Panc1 (cell line): ENCODE measurements around the gene TGFBR1. TPM values are rescaled to one million over a fixed set of nuclear protein-coding genes. Genes with fewer than 3 reads are reported as not detected.

Source experiments
- ATAC-seq: fragments of 200-7000 bp; cut with Tn5 transposase; 2 replicates; pipeline ENCODE4 v1.9.1; 2020; ENCODE audit warnings: mild to moderate bottlenecking, moderate library complexity
- Bru-seq: library from RNA; stranded (reverse); fragments of 400-500 nt; gene quantifications from one replicate; lab custom pipeline; 2021; lab: Mats Ljungman, UMichigan
- BruChase-seq, 2 experiments: library from RNA; stranded (reverse); fragments of 400-500 nt; gene quantifications; one replicate each; lab custom pipeline; 2021; lab: Mats Ljungman, UMichigan
- BruUV-seq: library from RNA; stranded (reverse); fragments of 400-500 nt; replicated peaks from 2 replicates; lab custom pipeline; 2021; lab: Mats Ljungman, UMichigan
- CTCF ChIA-PET: fragments of 300-600 bp; sonication (Branson Sonifier 250); formaldehyde crosslinking; loops from one replicate; lab custom pipeline; 2022; ENCODE audit warnings: antibody characterized with exemption; lab: Charles Lee
- POLR2A ChIA-PET: fragments of 300-600 bp; sonication (Branson Sonifier 250); formaldehyde crosslinking; loops from one replicate; lab custom pipeline; 2022; ENCODE audit warnings: antibody characterized with exemption; lab: Charles Lee
- DNase-seq: peaks from one replicate; pipeline ENCODE4 v3.0.0-alpha.2; 2010; ENCODE audit warnings: low read depth, low spot score
- H3K27ac ChIP-seq: 2 replicates; pipeline ENCODE4 v1.5.1; 2011; ENCODE audit warnings: mild to moderate bottlenecking, low read length, inconsistent platforms
- H3K27me3 ChIP-seq: fragments of 200-500 bp; sonication (Bioruptor generic); 2 replicates; pipeline ENCODE4 v1.6.0; 2014; ENCODE audit warnings: low read length, inconsistent platforms; ENCODE audit not compliant: control insufficient read depth, insufficient read depth
- H3K36me3 ChIP-seq: fragments of 200-500 bp; sonication (Bioruptor generic); 2 replicates; pipeline ENCODE4 v1.5.1; 2014; ENCODE audit warnings: inconsistent platforms, mild to moderate bottlenecking, low read length, moderate library complexity; ENCODE audit not compliant: control insufficient read depth, insufficient read depth
- H3K4me1 ChIP-seq: 2 replicates; pipeline ENCODE4 v1.5.1; 2011; ENCODE audit warnings: inconsistent platforms, mild to moderate bottlenecking, low read length, moderate library complexity; ENCODE audit not compliant: control insufficient read depth, insufficient read depth
- H3K4me3 ChIP-seq, 2 experiments: 2 replicates each; pipeline ENCODE4 v1.5.1; 2011 to 2012; ENCODE audit warnings: low read depth in 2 of 2, low read length in 2 of 2, mild to moderate bottlenecking in 2 of 2, inconsistent platforms in 1 of 2, moderate library complexity in 1 of 2
- H3K9me3 ChIP-seq: fragments of 200-500 bp; sonication (Bioruptor generic); 2 replicates; pipeline ENCODE4 v1.5.1; 2014; ENCODE audit warnings: low read depth, mild to moderate bottlenecking, inconsistent platforms, low read length, moderate library complexity; ENCODE audit not compliant: control insufficient read depth, insufficient read depth
- POLR2AphosphoS5 ChIP-seq: IDR thresholded peaks from 2 replicates; pipeline ENCODE4 v1.6.1; 2012; ENCODE audit warnings: mild to moderate bottlenecking, low read depth, low read length, moderate library complexity
- SIN3A ChIP-seq: IDR thresholded peaks from 2 replicates; pipeline ENCODE4 v1.6.1; 2012; ENCODE audit warnings: low read depth, mild to moderate bottlenecking, low read length, moderate library complexity, borderline replicate concordance; ENCODE audit not compliant: insufficient read depth
- TCF7L2 ChIP-seq: IDR thresholded peaks from 2 replicates; pipeline ENCODE4 v1.6.1; 2011; ENCODE audit warnings: mild to moderate bottlenecking, low read depth, low read length, inconsistent platforms
- in situ Hi-C: cut with HindIII; loops from 2 replicates; pipeline ENCODE4 v1.10.0; 2016; ENCODE audit warnings: low sequenced_read_pairs, low pct_unique_long_range_greater_than_20kb
- intact Hi-C: fragments of 100-400 bp; cut with micrococcal nuclease; formaldehyde crosslinking; loops from one replicate; pipeline ENCODE4 v1.10.0; 2022; ENCODE audit not compliant: unreplicated experiment
- long read RNA-seq: library from polyadenylated mRNA; unstranded; transcript quantifications from one replicate; pipeline ENCODE4 v2.0.0, GENCODE V29; 2021; ENCODE audit not compliant: unreplicated experiment
- polyA plus RNA-seq: library from polyadenylated mRNA; unstranded; fragments of >200 nt; gene quantifications from one replicate; pipeline ENCODE4 v1.2.1, GENCODE V29; 2012; ENCODE audit warnings: missing spikeins; ENCODE audit not compliant: insufficient read length
- total RNA-seq: library from RNA; stranded (reverse); gene quantifications from one replicate; pipeline ENCODE4 v1.2.1, GENCODE V29; 2021; ENCODE audit not compliant: unreplicated experiment
- TF ChIP-seq, protein P1 (sequence below), 2 experiments: IDR thresholded peaks; 2 replicates each; pipeline ENCODE4 v1.6.1; 2011 to 2012; ENCODE audit warnings: low read depth in 2 of 2, control low read depth in 1 of 2, low read length in 1 of 2, mild to moderate bottlenecking in 1 of 2, moderate library complexity in 1 of 2; ENCODE audit not compliant: insufficient read depth in 1 of 2
- TF ChIP-seq, protein P2 (sequence below): fragments of 450-650 bp; IDR thresholded peaks from 2 replicates; pipeline ENCODE4 v1.5.1; 2017; ENCODE audit warnings: mild to moderate bottlenecking

TGFBR1 gene
- 22.2 TPM for total RNA-seq
- 5.0 TPM for polyA plus RNA-seq
- percentile 66 among the genes with signal in this experiment for Bru-seq, nascent RNA
- BruChase-seq, experiment 1, labeled RNA remaining after a 2-hour chase, result percentile 76 among the genes with signal in this experiment
- BruChase-seq, experiment 2, labeled RNA remaining after a 6-hour chase, result percentile 87 among the genes with signal in this experiment
- long read RNA-seq, full-length matches to known transcripts, result 64 of 74 reads
- long read RNA-seq, partial matches to known transcripts, result 8 of 74 reads
- long read RNA-seq, other reads (novel, unspliced or antisense), result 2 of 74 reads

DNA sequence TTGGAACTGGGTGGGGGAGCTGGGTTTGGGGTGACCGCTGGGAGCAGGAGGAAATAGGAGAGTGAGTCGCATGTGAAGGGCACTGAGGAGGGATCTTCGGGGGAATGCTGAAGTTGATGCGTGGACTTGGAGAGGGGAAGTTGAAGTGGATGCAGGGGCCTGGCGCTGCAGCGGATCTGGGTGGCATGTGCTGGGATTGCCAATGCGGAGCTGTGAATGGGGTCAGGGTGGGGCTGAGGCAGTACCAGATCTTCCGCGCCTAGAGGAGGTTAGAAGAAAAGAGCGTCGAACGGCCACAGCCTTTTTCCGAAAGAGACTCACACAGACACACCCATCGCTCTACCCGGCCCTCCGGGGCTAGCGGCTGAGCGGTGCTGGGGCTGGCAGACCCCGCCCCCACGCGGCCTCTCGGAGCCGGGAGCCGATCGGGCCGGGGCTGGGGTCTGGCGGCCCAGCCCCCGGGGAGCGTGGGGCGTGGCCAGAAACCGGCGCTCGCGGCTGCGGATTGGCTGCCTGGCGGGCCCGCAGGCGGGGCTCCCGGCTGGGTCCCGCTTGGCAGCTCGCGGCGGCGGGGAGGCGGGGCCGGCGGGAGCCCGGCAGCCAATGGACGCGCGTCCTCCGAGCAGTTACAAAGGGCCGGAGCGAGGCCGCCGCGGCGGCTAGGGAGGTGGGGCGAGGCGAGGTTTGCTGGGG lies at the start of gene TGFBR1:
Gene TGFBR1 (plus strand): TSS at position 655 of the 693 bp plus-strand sequence. CDS start 93 bp downstream, outside the sequence.
- BruUV-seq, result no TSS peak
- CTCF ChIA-PET, result interaction anchor here (0.6 kb wide), 1 partner anchor 875 kb away, joined by 3 read pairs; no protein-coding TSS in a partner anchor
- intact Hi-C loops, result no loop called here
- Histone ChIP-seq H3K36me3 (no peaks in the 10 kb centered on the region), H3K4me1 (0 out of 2 replicates have a peak, but pooled peaks cover 3% of the 10 kb centered on the region), H3K4me3 (peak within 1 kb of the TSS; percentile 70 to 71), H3K27me3 (no peaks in the 10 kb centered on the region), H3K27ac (peak within 1 kb of the TSS; percentile 59), H3K9me3 (no peaks in the 10 kb centered on the region)
- TF ChIP-seq, protein P1, sequence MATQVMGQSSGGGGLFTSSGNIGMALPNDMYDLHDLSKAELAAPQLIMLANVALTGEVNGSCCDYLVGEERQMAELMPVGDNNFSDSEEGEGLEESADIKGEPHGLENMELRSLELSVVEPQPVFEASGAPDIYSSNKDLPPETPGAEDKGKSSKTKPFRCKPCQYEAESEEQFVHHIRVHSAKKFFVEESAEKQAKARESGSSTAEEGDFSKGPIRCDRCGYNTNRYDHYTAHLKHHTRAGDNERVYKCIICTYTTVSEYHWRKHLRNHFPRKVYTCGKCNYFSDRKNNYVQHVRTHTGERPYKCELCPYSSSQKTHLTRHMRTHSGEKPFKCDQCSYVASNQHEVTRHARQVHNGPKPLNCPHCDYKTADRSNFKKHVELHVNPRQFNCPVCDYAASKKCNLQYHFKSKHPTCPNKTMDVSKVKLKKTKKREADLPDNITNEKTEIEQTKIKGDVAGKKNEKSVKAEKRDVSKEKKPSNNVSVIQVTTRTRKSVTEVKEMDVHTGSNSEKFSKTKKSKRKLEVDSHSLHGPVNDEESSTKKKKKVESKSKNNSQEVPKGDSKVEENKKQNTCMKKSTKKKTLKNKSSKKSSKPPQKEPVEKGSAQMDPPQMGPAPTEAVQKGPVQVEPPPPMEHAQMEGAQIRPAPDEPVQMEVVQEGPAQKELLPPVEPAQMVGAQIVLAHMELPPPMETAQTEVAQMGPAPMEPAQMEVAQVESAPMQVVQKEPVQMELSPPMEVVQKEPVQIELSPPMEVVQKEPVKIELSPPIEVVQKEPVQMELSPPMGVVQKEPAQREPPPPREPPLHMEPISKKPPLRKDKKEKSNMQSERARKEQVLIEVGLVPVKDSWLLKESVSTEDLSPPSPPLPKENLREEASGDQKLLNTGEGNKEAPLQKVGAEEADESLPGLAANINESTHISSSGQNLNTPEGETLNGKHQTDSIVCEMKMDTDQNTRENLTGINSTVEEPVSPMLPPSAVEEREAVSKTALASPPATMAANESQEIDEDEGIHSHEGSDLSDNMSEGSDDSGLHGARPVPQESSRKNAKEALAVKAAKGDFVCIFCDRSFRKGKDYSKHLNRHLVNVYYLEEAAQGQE (IDR thresholded peaks at IDR 0.05; ENCODE audit: insufficient read depth in 1 of 2, low read depth in 2 of 2, low read length in 1 of 2), result no peak
- 0 out of 2 replicates have a peak, but pooled peaks have one; percentile 20 for TF ChIP-seq SIN3A
- TF ChIP-seq, protein P2, sequence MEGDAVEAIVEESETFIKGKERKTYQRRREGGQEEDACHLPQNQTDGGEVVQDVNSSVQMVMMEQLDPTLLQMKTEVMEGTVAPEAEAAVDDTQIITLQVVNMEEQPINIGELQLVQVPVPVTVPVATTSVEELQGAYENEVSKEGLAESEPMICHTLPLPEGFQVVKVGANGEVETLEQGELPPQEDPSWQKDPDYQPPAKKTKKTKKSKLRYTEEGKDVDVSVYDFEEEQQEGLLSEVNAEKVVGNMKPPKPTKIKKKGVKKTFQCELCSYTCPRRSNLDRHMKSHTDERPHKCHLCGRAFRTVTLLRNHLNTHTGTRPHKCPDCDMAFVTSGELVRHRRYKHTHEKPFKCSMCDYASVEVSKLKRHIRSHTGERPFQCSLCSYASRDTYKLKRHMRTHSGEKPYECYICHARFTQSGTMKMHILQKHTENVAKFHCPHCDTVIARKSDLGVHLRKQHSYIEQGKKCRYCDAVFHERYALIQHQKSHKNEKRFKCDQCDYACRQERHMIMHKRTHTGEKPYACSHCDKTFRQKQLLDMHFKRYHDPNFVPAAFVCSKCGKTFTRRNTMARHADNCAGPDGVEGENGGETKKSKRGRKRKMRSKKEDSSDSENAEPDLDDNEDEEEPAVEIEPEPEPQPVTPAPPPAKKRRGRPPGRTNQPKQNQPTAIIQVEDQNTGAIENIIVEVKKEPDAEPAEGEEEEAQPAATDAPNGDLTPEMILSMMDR, result no peak
- TF ChIP-seq TCF7L2, result no peak
- POLR2A ChIA-PET, result no interaction called here
- ATAC-seq (peak; percentile 97), DNase-seq (peak; percentile 13)
- in situ Hi-C loops, result no loop called here

DNA sequence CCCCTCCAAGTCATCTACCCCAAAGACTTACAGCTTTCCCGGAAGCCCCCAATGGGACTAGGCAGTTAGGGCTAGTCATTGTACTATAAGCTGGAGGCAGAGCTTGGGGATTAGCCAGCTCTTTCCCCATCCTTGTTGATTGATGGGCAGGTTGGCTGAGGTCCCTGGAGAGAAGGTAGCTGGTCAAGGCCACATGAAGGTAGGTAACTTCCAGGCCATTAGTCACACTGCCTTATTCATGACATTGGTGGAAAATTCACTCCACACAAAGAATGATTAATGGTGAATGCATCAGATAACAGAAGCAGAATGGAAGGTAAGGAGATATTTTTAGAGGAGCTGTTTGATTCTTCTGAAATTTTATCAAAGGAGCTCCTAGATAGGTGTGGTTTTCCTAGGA lies 49.5 kb upstream of the TGFBR1 start:
- no peaks in the 10 kb centered on the region for H3K36me3 ChIP-seq
- no peaks in the 10 kb centered on the region for H3K9me3 ChIP-seq
- H3K27me3 ChIP-seq, result no peaks in the 10 kb centered on the region
- no TSS peak for BruUV-seq
- ATAC-seq, result no peak
- TF ChIP-seq, protein P2, result no peak
- TF ChIP-seq POLR2AphosphoS5 (no peak), TCF7L2 (no peak), SIN3A (no peak)
- TF ChIP-seq, protein P1 (IDR thresholded peaks at IDR 0.05; ENCODE audit: insufficient read depth in 1 of 2, low read depth in 2 of 2, low read length in 1 of 2), result no peak
- ChIA-PET POLR2A (no interaction called here), CTCF (no interaction called here)
- H3K4me3 ChIP-seq, result no peak overlapping the region
- no peak overlapping the region for H3K27ac ChIP-seq
- in situ Hi-C loops, result no loop called here
- intact Hi-C loops, result no loop called here
- no peak for DNase-seq
- H3K4me1 ChIP-seq, result no peaks in the 10 kb centered on the region
